K562 (cell line): ENCODE measurements around the gene RIMBP3C. TPM values are rescaled to one million over a fixed set of nuclear protein-coding genes. Genes with fewer than 3 reads are reported as not detected.
A peak's percentile ranks its signal among the peaks of the same experiment; 100 is the strongest.

ENCODE experiments used
- CXXC5 ChIP-seq: fragments of 250-450 bp; sonication (Bioruptor Pico); IDR thresholded peaks from 2 replicates; pipeline ENCODE4 v1.8.0; 2022; ENCODE audit warnings: inconsistent platforms, mild to moderate bottlenecking, moderate library complexity
- E4F1 ChIP-seq: fragments of 250-450 bp; sonication (Bioruptor Pico); IDR thresholded peaks from 2 replicates; pipeline ENCODE4 v1.5.0; 2021; ENCODE audit warnings: mild to moderate bottlenecking, borderline replicate concordance
- SIN3A ChIP-seq, 2 experiments: fragments of 150-350 bp in 1 of 2; IDR thresholded peaks; 2 replicates each; pipeline ENCODE4 v1.6.1; 2011 to 2016; ENCODE audit warnings: borderline replicate concordance in 2 of 2, low read depth in 2 of 2, low read length in 2 of 2, mild to moderate bottlenecking in 2 of 2, moderate library complexity in 2 of 2; ENCODE audit not compliant: control insufficient read depth in 1 of 2
- SIX5 ChIP-seq, 2 experiments: IDR thresholded peaks; 2 replicates each; pipeline ENCODE4 v1.6.1; 2011; ENCODE audit warnings: low read length in 2 of 2, borderline replicate concordance in 1 of 2, low read depth in 1 of 2, mild to moderate bottlenecking in 1 of 2, moderate library complexity in 1 of 2; ENCODE audit not compliant: insufficient read depth in 1 of 2
- STAT5B ChIP-seq: fragments of 250-450 bp; sonication (Bioruptor Pico); IDR thresholded peaks from 2 replicates; pipeline ENCODE4 v1.8.0; 2021; ENCODE audit warnings: mild to moderate bottlenecking, inconsistent platforms
- ZBTB17 ChIP-seq: fragments of 450-650 bp; formaldehyde crosslinking; IDR thresholded peaks from 2 replicates; pipeline ENCODE4 v1.4.0; 2020; ENCODE audit warnings: mild to moderate bottlenecking
- ZNF23 ChIP-seq: fragments of 250-450 bp; sonication (Bioruptor Pico); IDR thresholded peaks from 2 replicates; pipeline ENCODE4 v1.4.0; 2020; ENCODE audit warnings: mild to moderate bottlenecking
- ZNF696 ChIP-seq: fragments of 250-450 bp; sonication (Bioruptor Pico); conservative IDR thresholded peaks from 2 replicates; pipeline ENCODE4 v1.4.0; 2020; ENCODE audit warnings: mild to moderate bottlenecking, moderate library complexity
- polyA plus RNA-seq, 8 experiments: library from polyadenylated mRNA; depleted of rRNA in 4 of 8; stranded (reverse) in 5 of 8; unstranded in 3 of 8; fragments of >200 nt; fragmentation: Nextera tagmentation in 2 of 8; fragmentation: Illumina TruSeq in 1 of 8; extraction: Ambion mirVana in 2 of 8; extraction: Trizol in 1 of 8; gene quantifications; 2 replicates each; pipeline versions ENCODE4 v1.2.1 to v1.2.3, GENCODE V29; 2011 to 2014; ENCODE audit warnings: inconsistent platforms in 1 of 8, missing spikeins in 1 of 8
- total RNA-seq, 7 experiments: library from RNA; depleted of rRNA in 6 of 7; stranded (reverse); fragments of >200 nt in 6 of 7; fragmentation: Illumina TruSeq in 2 of 7; extraction: Trizol in 2 of 7; gene quantifications; 2 replicates each; pipeline versions ENCODE4 v1.2.1 to v1.2.3, GENCODE V29; 2011 to 2021; ENCODE audit warnings: low replicate concordance in 1 of 7
- TF ChIP-seq, protein P1 (sequence below): IDR thresholded peaks from 3 replicates; pipeline ENCODE4 v1.6.1; 2011; ENCODE audit warnings: borderline replicate concordance, mild to moderate bottlenecking, moderate library complexity; ENCODE audit not compliant: insufficient read length; ENCODE audit errors: extremely low read depth
- TF ChIP-seq, protein P2 (sequence below), 2 experiments: fragments of 450-650 bp in 1 of 2; sonication (generic) in 1 of 2; formaldehyde crosslinking; conservative IDR thresholded peaks; 2 replicates each; pipeline versions ENCODE4 v1.4.0 to v1.8.1; 2020 to 2022; ENCODE audit warnings: mild to moderate bottlenecking in 1 of 2, missing genetic modification reagents in 1 of 2
- TF ChIP-seq, protein P3 (sequence below): fragments of 450-650 bp; formaldehyde crosslinking; IDR thresholded peaks from 2 replicates; pipeline ENCODE4 v1.4.0; 2020; ENCODE audit warnings: mild to moderate bottlenecking
- TF ChIP-seq, protein P4 (sequence below): sonication (generic); formaldehyde crosslinking; IDR thresholded peaks from 2 replicates; pipeline ENCODE4 v1.8.1; 2023; ENCODE audit warnings: mild to moderate bottlenecking, missing genetic modification reagents
- TF ChIP-seq, protein P5 (sequence below): fragments of 450-650 bp; formaldehyde crosslinking; IDR thresholded peaks from 2 replicates; pipeline ENCODE4 v1.4.0; 2022; ENCODE audit warnings: missing genetic modification characterization

The RIMBP3C gene
- total and polyA plus RNA-seq, 9 of the 15 experiments (the other 6 are each of a cell fraction or from before 2014, with no cell fraction given): 0.09 to 0.98 (median 0.17) TPM; not detected in 2

DNA sequence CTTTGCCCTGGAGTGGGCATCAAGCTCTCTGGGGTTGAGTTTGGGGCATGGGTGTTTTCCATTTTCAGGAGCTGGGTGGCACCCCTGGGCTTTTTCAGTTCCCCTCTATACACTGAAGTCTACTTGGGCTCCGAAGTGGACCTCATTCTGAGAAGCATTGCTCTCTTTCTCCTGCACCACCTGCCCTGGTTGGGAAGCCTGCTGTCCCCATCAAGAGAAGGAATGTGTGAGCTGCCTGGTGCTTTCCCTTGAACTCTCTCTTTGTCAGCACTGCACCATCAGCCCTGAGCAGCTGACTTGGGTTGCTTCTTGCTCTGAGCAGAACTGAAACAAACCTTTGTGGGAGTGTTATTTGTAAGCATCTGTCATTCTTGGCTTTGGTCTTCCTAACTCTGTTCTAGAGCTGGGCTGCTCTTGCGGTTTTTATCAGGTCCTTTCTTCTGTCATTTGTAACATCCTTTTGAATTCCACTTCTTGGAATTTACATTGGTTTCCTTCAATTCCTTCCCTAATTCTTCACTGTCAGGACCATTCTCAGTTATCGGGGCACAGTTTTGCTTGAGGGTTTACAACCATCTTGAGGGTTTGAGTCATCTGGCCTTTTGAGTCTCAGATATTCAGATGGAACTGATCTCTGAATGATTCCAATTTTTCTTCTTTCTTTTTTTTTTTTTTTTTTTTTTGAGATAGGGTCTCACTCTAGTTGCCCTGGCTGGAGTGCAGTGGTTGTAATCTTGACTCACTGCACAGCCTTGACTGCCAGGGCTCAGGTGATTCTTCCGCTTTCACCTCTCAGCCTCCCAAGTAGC is 36.7 kb upstream of the RIMBP3C start (continued):
- TF ChIP-seq CXXC5 (CRISPR knock-in tag): peak; percentile 87
- TF ChIP-seq, protein P1, sequence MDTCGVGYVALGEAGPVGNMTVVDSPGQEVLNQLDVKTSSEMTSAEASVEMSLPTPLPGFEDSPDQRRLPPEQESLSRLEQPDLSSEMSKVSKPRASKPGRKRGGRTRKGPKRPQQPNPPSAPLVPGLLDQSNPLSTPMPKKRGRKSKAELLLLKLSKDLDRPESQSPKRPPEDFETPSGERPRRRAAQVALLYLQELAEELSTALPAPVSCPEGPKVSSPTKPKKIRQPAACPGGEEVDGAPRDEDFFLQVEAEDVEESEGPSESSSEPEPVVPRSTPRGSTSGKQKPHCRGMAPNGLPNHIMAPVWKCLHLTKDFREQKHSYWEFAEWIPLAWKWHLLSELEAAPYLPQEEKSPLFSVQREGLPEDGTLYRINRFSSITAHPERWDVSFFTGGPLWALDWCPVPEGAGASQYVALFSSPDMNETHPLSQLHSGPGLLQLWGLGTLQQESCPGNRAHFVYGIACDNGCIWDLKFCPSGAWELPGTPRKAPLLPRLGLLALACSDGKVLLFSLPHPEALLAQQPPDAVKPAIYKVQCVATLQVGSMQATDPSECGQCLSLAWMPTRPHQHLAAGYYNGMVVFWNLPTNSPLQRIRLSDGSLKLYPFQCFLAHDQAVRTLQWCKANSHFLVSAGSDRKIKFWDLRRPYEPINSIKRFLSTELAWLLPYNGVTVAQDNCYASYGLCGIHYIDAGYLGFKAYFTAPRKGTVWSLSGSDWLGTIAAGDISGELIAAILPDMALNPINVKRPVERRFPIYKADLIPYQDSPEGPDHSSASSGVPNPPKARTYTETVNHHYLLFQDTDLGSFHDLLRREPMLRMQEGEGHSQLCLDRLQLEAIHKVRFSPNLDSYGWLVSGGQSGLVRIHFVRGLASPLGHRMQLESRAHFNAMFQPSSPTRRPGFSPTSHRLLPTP: no peak
- no peak for TF ChIP-seq ZNF696 (CRISPR knock-in tag)
- TF ChIP-seq SIN3A (IDR thresholded peaks at IDR 0.05; ENCODE audit: borderline replicate concordance in 2 of 2, control insufficient read depth in 1 of 2, low read depth in 2 of 2, low read length in 2 of 2): peak; percentile 54 to 69; a peak in 1 of 4 replicates
- TF ChIP-seq, protein P2, sequence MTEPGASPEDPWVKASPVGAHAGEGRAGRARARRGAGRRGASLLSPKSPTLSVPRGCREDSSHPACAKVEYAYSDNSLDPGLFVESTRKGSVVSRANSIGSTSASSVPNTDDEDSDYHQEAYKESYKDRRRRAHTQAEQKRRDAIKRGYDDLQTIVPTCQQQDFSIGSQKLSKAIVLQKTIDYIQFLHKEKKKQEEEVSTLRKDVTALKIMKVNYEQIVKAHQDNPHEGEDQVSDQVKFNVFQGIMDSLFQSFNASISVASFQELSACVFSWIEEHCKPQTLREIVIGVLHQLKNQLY (CRISPR knock-in tag; conservative IDR thresholded peaks at IDR 0.05): peak in 1 of 2 experiments; percentile 91; a peak in 2 of 4 replicates
- TF ChIP-seq SIX5 (IDR thresholded peaks at IDR 0.05; ENCODE audit: borderline replicate concordance in 1 of 2, insufficient read depth in 1 of 2, low read depth in 1 of 2, low read length in 2 of 2): no peak
- no peak for TF ChIP-seq E4F1 (CRISPR knock-in tag)
- TF ChIP-seq STAT5B (CRISPR knock-in tag): no peak
- TF ChIP-seq, protein P3, sequence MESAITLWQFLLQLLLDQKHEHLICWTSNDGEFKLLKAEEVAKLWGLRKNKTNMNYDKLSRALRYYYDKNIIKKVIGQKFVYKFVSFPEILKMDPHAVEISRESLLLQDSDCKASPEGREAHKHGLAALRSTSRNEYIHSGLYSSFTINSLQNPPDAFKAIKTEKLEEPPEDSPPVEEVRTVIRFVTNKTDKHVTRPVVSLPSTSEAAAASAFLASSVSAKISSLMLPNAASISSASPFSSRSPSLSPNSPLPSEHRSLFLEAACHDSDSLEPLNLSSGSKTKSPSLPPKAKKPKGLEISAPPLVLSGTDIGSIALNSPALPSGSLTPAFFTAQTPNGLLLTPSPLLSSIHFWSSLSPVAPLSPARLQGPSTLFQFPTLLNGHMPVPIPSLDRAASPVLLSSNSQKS (CRISPR knock-in tag): 0 out of 2 replicates have a peak, but pooled peaks have one; percentile 57
- peak; percentile 90 for TF ChIP-seq ZBTB17 (CRISPR knock-in tag)
- TF ChIP-seq, protein P4, sequence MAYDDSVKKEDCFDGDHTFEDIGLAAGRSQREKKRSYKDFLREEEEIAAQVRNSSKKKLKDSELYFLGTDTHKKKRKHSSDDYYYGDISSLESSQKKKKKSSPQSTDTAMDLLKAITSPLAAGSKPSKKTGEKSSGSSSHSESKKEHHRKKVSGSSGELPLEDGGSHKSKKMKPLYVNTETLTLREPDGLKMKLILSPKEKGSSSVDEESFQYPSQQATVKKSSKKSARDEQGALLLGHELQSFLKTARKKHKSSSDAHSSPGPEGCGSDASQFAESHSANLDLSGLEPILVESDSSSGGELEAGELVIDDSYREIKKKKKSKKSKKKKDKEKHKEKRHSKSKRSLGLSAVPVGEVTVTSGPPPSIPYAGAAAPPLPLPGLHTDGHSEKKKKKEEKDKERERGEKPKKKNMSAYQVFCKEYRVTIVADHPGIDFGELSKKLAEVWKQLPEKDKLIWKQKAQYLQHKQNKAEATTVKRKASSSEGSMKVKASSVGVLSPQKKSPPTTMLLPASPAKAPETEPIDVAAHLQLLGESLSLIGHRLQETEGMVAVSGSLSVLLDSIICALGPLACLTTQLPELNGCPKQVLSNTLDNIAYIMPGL (CRISPR knock-in tag): no peak
- no peak for TF ChIP-seq ZNF23 (CRISPR knock-in tag)
- TF ChIP-seq, protein P5, sequence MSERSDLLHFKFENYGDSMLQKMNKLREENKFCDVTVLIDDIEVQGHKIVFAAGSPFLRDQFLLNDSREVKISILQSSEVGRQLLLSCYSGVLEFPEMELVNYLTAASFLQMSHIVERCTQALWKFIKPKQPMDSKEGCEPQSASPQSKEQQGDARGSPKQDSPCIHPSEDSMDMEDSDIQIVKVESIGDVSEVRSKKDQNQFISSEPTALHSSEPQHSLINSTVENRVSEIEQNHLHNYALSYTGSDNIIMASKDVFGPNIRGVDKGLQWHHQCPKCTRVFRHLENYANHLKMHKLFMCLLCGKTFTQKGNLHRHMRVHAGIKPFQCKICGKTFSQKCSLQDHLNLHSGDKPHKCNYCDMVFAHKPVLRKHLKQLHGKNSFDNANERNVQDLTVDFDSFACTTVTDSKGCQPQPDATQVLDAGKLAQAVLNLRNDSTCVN (CRISPR knock-in tag): peak; percentile 6
